Neutrophil (primary cell): ENCODE results near the gene PKHD1.

Experiments used
- H3K27ac ChIP-seq: fragments of 200-600 bp; sonication (generic); 2 replicates; pipeline ENCODE4 v1.5.1; 2016; ENCODE audit warnings: mild to moderate bottlenecking, moderate library complexity
- H3K27me3 ChIP-seq: fragments of 200-600 bp; sonication (generic); 2 replicates; pipeline ENCODE4 v1.6.0; 2016; ENCODE audit warnings: mild to moderate bottlenecking
- H3K36me3 ChIP-seq: fragments of 200-600 bp; sonication (generic); 2 replicates; pipeline ENCODE4 v1.5.1; 2017
- H3K4me1 ChIP-seq, 2 experiments: fragments of 200-600 bp in 1 of 2; sonication (generic) in 1 of 2; 1 replicate in 1 of 2; 2 replicates in 1 of 2; pipeline versions ENCODE4 v1.5.1 to v1.6.1; 2013 to 2016; ENCODE audit warnings: low read depth in 1 of 2, low read length in 1 of 2, mild to moderate bottlenecking in 1 of 2, moderate library complexity in 1 of 2; ENCODE audit not compliant: control insufficient read depth in 1 of 2, insufficient read depth in 1 of 2
- H3K4me3 ChIP-seq, 2 experiments: fragments of 200-600 bp in 1 of 2; sonication (generic) in 1 of 2; 1 replicate in 1 of 2; 2 replicates in 1 of 2; pipeline ENCODE4 v1.5.1; 2013 to 2016; ENCODE audit warnings: low read depth in 1 of 2, low read length in 1 of 2, mild to moderate bottlenecking in 1 of 2, moderate library complexity in 1 of 2
- H3K9me3 ChIP-seq: fragments of 200-600 bp; sonication (generic); 2 replicates; pipeline ENCODE4 v1.5.1; 2016
- CTCF ChIP-seq: fragments of 200-600 bp; sonication (generic); IDR thresholded peaks from 2 replicates; pipeline ENCODE4 v1.5.1; 2016; ENCODE audit warnings: antibody characterized with exemption

The PKHD1 gene

GRCh38 chr6:51968265-51968664 is 119.1 kb downstream of the PKHD1 start:
- Histone ChIP-seq H3K27ac (no peak overlapping the region), H3K4me3 (no peak overlapping the region), H3K36me3 (no peaks in the 10 kb centered on the region), H3K27me3 (peaks cover 10% of the 10 kb centered on the region), H3K9me3 (no peaks in the 10 kb centered on the region), H3K4me1 (peaks cover 0 to 12% of the 10 kb centered on the region in 2 experiments)
- no peak for TF ChIP-seq CTCF

- H3K27me3 ChIP-seq = peaks cover 14% of the 10 kb centered on the region
- no peak overlapping the region for H3K4me3 ChIP-seq
- H3K27ac ChIP-seq = no peak overlapping the region
- H3K9me3 ChIP-seq = no peaks in the 10 kb centered on the region
- H3K36me3 ChIP-seq = no peaks in the 10 kb centered on the region
- H3K4me1 ChIP-seq = peaks cover 0 to 12% of the 10 kb centered on the region in 2 experiments
- TF ChIP-seq CTCF = no peak
Observed at GRCh38 chr6:51965222-51965801, 122.1 kb downstream of the PKHD1 start.

GRCh38 chr6:51963980-51964379 is 123.4 kb downstream of the PKHD1 start:
- no peak overlapping the region for H3K4me3 ChIP-seq
- no peak overlapping the region for H3K27ac ChIP-seq
- H3K9me3 ChIP-seq = no peaks in the 10 kb centered on the region
- TF ChIP-seq CTCF = no peak
- H3K4me1 ChIP-seq = peaks cover 0 to 12% of the 10 kb centered on the region in 2 experiments
- H3K36me3 ChIP-seq = no peaks in the 10 kb centered on the region
- peaks cover 14% of the 10 kb centered on the region for H3K27me3 ChIP-seq

- Histone ChIP-seq H3K27ac (no peak overlapping the region), H3K4me1 (peaks cover 0 to 12% of the 10 kb centered on the region in 2 experiments), H3K9me3 (no peaks in the 10 kb centered on the region), H3K27me3 (peaks cover 14% of the 10 kb centered on the region), H3K4me3 (no peak overlapping the region), H3K36me3 (no peaks in the 10 kb centered on the region)
- no peak for TF ChIP-seq CTCF
Observed at GRCh38 chr6:51962354-51962753, 125.1 kb downstream of the PKHD1 start.

GRCh38 chr6:51960419-51960818 is 127.0 kb downstream of the PKHD1 start:
- peaks cover 14% of the 10 kb centered on the region for H3K27me3 ChIP-seq
- H3K4me1 ChIP-seq = peaks cover 0 to 12% of the 10 kb centered on the region in 2 experiments
- no peak overlapping the region for H3K4me3 ChIP-seq
- no peaks in the 10 kb centered on the region for H3K36me3 ChIP-seq
- no peaks in the 10 kb centered on the region for H3K9me3 ChIP-seq
- H3K27ac ChIP-seq = no peak overlapping the region
- TF ChIP-seq CTCF = no peak
